ENCODE measurements around the gene GABRB2.

DNA sequence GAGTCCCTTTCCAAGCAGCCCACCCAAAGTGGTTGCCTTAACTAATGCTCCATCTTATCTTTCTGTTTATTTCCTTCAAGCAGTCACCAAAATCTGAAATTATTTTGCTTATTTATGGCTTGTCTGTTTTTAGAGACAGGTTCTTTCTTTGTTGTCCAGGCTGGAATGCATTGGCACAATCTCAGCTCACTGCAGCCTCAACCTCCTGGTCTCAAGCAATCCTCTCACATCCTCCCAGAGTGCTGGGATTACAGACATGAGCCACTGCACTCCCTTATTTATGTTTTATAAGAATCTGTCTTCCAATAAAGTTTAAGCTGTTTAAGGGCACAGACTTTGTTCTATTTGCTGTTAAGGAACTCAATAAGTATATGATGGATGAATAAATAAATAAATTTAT, 133.7 kb downstream of the GABRB2 start:
- TF ChIP-seq, protein P1, sequence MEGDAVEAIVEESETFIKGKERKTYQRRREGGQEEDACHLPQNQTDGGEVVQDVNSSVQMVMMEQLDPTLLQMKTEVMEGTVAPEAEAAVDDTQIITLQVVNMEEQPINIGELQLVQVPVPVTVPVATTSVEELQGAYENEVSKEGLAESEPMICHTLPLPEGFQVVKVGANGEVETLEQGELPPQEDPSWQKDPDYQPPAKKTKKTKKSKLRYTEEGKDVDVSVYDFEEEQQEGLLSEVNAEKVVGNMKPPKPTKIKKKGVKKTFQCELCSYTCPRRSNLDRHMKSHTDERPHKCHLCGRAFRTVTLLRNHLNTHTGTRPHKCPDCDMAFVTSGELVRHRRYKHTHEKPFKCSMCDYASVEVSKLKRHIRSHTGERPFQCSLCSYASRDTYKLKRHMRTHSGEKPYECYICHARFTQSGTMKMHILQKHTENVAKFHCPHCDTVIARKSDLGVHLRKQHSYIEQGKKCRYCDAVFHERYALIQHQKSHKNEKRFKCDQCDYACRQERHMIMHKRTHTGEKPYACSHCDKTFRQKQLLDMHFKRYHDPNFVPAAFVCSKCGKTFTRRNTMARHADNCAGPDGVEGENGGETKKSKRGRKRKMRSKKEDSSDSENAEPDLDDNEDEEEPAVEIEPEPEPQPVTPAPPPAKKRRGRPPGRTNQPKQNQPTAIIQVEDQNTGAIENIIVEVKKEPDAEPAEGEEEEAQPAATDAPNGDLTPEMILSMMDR (IDR thresholded peaks at IDR 0.05): no peak
- no peak for TF ChIP-seq POLR2A (IDR thresholded peaks at IDR 0.05)
